ENCODE data around the gene LYRM2.

Gene LYRM2

GRCh38 chr6:89596056-89596455 lies 42.5 kb downstream of the LYRM2 start:
- no peak for DNase-seq

- no peak for DNase-seq
These were observed 46.8 kb downstream of the LYRM2 start for GRCh38 chr6:89591745-89592144.

- no peak for DNase-seq
These were observed 48.4 kb downstream of the LYRM2 start for GRCh38 chr6:89590133-89590532.

- DNase-seq, result no peak
These were observed 49.1 kb downstream of the LYRM2 start for GRCh38 chr6:89589297-89590025.

- DNase-seq, result no peak
These were observed 53.4 kb downstream of the LYRM2 start for GRCh38 chr6:89585154-89585553.

DNA sequence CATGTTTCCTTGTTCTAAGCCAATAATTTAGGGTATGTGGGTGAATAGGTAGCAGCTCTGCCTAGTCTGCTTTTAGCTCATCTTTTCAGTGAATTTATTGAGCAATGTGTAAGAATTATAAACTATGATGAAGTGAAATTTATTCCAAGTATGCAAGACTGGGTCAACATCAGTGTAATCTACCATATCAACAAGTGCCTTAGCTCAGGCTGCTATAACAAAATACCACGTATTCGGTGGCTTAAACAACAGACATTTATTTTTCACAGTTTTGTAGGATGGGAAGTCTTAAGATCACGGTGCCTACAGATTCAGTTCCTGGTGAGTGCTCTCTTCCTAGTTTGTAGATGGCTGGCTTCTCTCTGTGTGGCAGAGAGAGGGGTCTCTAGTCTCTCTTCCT lies 54.0 kb downstream of the LYRM2 start:
- no peak for DNase-seq

- no peak for DNase-seq
These were observed 55.0 kb downstream of the LYRM2 start for GRCh38 chr6:89583559-89583958.

DNA sequence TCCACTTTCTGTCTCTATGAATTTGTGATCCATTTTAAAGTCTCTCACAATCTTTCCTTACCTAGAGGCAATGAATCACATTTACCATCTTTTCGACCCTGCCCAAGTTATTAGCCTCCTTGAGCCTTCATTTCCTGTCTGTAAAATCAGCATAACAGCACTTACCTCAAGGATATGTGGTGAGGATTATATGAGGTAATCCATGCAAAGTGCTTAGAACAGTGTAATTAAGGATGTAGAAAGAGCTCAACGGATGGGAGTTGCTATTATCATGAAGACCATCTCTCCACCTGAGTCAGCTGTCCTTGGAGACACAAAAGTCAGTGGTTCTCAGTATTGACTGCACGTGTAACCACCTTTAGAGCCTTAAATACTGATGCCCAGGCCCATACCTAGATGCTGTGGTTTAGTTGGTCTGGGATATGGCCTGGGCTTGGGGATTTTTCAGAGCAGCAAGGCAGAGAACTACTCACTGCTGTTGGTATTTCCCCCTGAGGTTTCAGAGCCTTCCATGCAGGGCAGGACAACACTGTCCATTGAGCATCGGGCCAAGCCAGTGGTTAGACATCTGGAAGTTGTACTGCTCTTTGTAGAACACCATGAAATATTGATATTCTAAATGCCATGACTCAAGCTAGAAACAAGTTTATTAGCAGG lies 55.8 kb downstream of the LYRM2 start:
- no peak for DNase-seq

GRCh38 chr6:89581689-89582088 lies 56.9 kb downstream of the LYRM2 start:
- DNase-seq, result no peak

DNA sequence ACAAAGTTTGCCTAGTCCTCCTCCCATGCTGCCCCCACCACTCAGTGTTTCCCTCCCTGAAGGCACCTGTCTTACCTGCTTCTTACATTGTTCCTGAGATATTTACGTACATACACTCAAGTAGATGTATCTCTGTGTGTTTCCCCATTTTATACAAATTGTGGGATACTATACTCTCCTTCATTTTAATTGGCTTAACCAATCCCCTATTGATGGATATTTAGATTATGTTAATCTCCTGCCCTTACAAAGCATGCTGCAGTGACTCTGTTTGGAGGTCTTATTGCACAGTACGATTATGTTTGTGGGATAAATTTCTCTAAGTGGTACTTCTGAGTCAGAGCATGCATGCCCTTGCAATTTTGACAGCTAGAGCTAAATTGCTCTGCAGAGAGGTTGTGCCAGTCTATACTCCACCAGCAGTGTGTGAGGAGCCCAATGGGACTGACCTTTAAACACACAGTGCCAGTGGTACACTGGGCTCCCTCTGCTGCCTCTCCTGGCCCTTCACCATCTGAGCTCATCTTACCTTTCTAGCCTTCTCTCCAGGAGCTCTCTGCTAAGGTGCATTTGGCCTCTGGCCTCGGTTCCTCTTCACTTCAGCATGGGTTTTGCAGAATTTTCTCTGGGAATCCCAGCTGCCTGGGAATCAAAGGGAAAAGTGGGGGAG lies 57.4 kb downstream of the LYRM2 start:
- no peak for DNase-seq

GRCh38 chr6:89575562-89575960 lies 63.0 kb downstream of the LYRM2 start:
- no peak for DNase-seq

GRCh38 chr6:89574910-89575561 lies 63.5 kb downstream of the LYRM2 start:
- DNase-seq, result no peak

DNA sequence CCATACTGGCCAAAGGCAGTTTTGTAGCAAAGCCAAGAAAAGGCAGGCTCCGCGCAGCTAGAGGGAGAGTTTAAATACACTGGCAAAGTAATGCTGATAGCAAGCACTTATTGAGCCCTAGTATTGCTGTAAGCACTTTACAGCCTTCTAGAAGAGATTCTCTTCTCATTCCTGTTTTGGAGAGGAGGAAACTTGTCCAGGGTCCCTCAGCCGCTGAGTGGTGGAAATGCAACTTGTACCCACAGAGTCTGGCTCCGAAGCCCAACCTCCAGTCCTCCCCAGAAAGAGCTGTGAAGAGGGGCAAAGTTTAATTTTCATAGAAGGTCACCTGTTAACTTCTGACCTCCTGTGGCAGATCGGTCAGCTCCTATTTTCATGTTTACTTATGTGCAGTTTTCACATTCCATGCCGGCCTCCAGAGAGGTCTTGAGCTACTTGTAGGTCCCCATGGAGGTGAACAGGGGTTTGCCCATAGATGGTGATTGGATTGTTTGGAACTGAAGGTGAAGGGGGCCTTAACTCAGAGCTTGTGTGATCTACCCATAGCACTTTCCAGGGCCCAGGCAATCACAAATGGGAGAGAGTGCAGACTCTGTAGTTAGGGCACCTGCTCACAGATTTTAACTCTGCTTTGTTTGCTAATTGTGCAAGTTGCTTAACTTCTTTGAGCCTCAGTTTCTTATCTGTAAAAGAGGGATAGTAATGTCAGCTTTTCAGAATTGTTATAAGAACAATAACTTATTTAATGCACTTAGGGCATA lies 70.7 kb downstream of the LYRM2 start:
- no peak for DNase-seq

GRCh38 chr6:89566930-89567629 lies 71.5 kb downstream of the LYRM2 start:
- DNase-seq, result peak in 18 of 58 donors; percentile 5 to 38 (median 18)

DNA sequence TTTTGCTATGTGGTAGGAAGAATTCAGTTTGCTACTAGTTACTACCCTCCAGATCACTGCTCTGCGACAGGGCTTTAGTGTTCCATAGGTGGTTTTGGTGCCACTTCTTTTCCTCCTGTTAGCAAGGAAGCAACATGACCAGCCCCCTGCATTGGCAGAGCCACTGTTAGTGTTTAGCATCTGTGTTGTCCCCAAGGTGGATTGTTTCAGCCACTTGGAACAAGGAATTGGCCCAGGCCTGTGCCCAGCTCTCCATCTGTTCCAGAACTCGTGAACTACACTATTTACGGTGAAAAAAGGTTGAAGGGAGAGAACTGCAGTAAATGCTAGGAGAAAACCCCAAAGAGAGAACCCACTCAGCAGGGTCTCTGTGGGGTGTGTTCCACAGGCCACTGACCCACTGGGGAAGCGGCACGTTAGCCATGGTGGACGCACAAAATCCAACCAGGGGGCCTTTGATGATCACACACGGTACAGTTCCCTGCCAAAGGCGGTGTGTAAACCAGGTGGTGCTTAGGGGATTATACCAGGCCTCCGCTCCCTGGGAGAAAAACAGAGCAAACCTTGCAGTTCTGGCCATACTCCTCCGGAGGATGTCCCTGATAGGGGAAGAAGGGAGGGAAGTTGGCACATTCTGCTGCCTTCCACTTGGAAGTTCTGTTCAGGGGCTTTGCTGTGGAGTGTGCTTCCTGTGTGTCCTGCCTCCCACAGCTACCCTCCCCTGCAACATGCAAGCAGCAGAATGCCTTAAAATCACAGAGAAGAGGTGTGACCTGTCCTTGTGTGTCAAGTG lies 72.3 kb downstream of the LYRM2 start:
- peak in 4 of 58 donors; percentile 7 to 36 (median 20) for DNase-seq

DNA sequence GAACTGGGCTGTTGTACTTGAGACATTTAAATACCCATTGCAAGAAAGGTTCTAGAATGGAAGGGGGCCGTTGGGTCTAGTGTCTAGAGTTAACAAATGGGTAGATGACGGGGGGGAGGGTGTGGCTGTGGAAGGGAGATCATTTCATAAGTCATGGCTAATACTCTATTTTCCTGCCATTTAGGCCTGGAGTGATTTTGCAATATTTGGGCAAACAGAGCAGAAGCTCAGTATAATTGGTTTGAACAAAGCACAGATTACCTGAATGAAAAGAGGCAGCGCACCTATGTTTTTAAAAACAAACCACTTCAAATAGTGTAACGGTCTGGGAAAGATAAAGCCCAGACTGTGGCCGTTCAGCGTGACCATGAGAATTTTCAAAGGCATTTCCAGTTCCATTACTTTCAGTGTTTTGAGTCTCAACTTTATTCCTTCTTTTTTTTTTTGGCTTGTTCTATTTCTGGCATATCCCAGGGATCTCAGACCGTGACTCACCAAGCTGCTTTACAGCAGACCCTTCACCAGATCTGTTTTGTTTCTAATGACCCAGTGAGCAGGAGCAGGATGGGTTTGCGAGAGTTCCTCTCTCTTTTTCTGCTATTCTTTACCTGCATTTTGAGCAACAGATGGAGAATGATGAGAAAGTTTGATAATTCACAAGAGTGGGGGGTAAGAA lies 73.7 kb downstream of the LYRM2 start:
- no peak for DNase-seq

- no peak for DNase-seq
These were observed 74.7 kb downstream of the LYRM2 start for GRCh38 chr6:89563866-89564265.

DNA sequence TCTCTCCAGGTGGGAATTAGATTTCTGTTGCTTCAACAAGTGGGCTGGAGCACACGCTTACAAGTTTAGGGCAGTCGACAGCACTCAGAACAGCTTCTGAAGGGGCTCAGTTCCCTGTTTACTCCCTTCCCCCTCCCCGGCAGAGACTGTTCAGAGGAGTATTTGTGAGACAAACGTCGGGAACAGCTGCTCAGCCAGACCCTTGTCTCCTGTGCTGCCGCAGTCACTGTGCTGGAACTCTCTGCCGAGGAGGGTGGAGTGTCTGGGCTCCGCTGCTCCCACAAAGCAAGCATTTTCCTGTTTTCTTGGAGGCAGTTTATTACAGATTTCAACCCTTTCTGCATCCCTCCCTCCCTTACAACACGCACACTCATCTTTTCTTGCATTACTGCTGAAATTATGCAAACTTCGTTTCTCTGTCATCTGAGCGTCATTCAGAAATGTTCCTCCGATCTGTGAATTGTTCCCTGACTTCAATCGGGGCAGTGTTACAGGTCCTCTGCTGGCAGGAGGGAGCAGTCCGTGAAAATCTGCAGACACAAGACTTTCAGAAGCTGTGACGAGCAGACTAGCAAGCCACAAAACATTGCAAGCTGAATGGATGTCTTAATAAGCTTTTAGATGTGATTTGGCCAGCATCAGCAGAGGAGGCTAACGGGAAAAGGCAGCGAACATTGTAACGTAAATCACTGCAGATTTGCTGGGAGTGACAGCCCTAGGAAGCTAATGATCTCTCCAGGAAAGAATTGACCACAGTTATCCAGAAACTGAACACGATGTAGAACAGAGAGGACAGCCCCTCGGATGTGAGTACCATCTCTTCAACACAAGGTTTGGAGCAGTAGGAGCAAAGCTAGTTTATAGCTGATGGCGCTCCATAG lies 76.2 kb downstream of the LYRM2 start:
- peak in 45 of 58 donors; percentile 11 to 78 (median 46) for DNase-seq
